ENCODE measurements around the gene CMA1.

The CMA1 gene

DNA sequence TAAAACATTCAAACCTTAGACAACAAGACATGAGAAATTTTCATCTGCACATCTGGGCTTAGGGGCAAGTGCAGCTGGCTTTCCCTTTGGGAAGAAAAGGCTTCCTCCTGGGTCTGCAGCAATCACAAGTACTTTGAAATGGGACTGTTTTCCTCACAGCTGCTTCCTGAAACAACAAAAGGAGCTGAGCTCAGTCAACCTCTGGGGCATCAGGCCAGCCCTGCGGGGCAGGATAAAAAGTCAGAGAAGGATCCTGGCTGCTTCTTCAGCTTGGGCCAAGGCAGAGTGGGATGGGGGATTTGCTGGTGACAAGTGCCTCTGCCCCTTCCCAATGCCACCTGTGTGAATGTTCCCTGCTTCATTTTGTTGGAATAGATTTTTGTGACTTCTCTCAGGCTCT lies 49.3 kb downstream of the CMA1 start:
- in situ Hi-C loops (cut with MboI; ENCODE audit: low sequenced_read_pairs): no loop called here
- peaks cover 8% of the 10 kb centered on the region; the same call in 1 of the 2 replicates for H3K9me3 ChIP-seq
- H3K27me3 ChIP-seq (ENCODE audit: low read depth): no peaks in the 10 kb centered on the region
- H3K4me1 ChIP-seq: no peaks in the 10 kb centered on the region
- H3K4me3 ChIP-seq: no peak overlapping the region
- H3K36me3 ChIP-seq (replicated peaks): no peaks in the 10 kb centered on the region
- DNase-seq (ENCODE audit: low spot score in 2 of 2): no peak

- Histone ChIP-seq H3K4me1 (no peaks in the 10 kb centered on the region), H3K9me3 (peaks cover 8% of the 10 kb centered on the region; the same call in 1 of the 2 replicates), H3K27me3 (ENCODE audit: low read depth) (no peaks in the 10 kb centered on the region), H3K4me3 (no peak overlapping the region), H3K36me3 (replicated peaks) (no peaks in the 10 kb centered on the region)
- DNase-seq (ENCODE audit: low spot score in 2 of 2): no peak
- in situ Hi-C loops (cut with MboI; ENCODE audit: low sequenced_read_pairs): no loop called here
Measured at GRCh38 chr14:24456980-24457379, 51.1 kb downstream of the CMA1 start.

All from HAP-1 (cell line).